GOT3 (cell line): ENCODE data around the gene ZDHHC19.
"Not testable (repeated sequence)": the region's sequence is repeated elsewhere in the genome, so short reads cannot be mapped to it uniquely, and the experiment has no call there.

Experiments
- DNase-seq: peaks from one replicate; lab custom pipeline; 2025; ENCODE audit warnings: mixed read lengths; lab: John Stamatoyannopoulos, UW

The ZDHHC19 gene, protein sequence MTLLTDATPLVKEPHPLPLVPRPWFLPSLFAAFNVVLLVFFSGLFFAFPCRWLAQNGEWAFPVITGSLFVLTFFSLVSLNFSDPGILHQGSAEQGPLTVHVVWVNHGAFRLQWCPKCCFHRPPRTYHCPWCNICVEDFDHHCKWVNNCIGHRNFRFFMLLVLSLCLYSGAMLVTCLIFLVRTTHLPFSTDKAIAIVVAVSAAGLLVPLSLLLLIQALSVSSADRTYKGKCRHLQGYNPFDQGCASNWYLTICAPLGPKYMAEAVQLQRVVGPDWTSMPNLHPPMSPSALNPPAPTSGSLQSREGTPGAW

DNA sequence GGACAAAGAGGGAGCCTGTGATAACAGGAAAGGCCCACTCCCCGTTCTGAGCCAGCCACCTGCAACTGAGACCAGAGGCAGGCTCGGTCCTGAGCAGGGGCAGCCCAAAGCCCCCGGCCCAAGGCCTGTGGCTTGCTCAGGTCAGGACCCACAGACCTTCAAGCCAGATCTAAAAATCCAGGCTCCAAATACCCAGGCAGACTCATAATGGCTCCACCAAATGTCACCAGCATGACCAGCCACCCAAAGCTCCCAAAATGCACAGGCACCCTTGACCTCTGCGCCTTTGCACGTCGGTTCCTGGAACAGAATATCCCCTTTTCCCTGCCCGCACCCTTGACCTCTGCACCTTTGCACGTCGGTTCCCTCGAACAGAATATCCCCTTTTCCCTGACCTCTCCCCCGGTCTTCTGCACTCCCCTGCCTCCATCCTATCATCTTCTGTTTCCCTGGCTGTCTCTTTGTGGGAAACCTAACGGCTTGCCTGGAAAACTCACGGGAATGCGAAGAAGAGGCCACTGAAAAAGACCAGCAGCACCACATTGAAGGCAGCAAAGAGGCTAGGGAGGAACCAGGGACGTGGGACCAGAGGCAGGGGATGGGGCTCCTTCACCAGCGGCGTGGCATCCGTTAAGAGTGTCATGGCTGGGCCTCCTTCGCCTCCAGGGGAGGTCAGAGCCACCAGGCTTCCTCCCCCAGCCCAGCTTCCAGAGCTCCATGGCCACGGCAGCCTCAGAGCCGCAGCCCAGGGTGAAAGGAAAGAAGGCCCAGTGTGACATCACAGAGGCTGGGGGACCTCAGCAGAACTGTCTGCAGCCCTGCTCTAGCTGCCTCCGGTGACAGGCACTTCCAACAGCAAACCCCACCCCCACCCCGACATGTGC, at the start of gene ZDHHC19:
ZDHHC19 (minus strand) TSS at position 728 of the 884 bp plus-strand sequence; CDS start at position 643, 85 bp downstream.
- no peak for DNase-seq

GRCh38 chr3:196260784-196261183, 49.6 kb upstream of the ZDHHC19 start:
- no peak for DNase-seq

DNA sequence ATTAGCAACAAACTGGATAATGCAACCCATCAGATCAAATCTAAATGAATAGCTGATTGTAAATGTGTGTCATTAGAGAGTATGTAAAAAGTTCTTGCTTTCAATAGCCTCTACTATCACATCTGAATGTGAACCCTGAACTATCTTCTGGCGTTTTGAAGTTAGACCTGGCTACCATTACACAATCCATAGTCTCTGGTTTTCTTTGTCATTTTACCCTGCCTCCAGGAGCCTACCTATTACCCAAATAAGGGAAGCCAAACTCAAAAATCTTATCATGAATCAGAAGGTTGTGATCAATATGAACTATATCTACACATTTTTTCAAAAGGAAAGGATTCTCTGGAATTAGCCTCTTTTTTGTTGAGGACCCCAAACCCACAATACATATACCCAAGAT, 44.6 kb upstream of the ZDHHC19 start:
- DNase-seq, result no peak

DNA sequence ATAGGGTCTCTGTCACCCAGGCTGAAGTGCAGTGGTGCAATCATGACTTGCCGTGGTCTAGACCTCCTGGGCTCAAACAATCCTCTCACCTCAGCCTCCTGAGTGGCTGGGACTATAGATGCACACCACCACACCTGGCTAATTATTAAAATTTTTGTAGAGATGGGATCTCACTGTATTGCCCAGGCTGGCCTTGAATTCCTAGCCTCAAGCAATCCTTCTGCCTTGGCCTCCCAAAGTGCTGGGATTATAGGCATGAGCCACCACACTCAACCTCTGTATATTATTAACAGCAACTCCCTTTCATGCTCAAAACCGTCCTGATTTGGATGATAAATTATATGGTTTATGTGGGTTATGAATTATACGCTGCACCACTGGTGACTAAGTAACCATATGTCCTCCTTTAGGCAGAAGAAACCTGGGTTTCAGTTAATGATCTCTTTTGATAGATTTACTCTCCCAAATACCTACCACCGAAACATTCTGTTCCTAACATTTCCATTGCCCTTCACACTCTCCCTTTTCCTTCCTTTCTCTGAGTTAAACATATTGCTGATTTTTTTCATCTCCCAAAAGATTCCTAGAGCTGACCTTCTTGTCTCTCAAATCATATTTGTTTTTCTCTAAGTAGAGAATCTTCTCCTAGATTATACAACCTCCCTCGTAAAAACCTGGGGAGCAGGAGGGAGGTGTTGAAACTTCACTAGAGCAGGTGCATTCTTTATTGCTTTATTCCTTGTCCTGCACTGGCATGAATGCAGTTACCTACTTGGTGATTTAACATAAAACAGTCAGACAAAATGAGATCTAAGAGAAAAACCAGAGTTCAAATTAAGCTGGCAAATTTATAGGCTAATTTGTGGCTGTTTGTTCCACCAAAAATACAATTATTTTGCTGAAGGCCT, 43.4 kb upstream of the ZDHHC19 start:
- DNase-seq, result no peak

GRCh38 chr3:196251918-196252317, 40.7 kb upstream of the ZDHHC19 start:
- DNase-seq, result no peak

DNA sequence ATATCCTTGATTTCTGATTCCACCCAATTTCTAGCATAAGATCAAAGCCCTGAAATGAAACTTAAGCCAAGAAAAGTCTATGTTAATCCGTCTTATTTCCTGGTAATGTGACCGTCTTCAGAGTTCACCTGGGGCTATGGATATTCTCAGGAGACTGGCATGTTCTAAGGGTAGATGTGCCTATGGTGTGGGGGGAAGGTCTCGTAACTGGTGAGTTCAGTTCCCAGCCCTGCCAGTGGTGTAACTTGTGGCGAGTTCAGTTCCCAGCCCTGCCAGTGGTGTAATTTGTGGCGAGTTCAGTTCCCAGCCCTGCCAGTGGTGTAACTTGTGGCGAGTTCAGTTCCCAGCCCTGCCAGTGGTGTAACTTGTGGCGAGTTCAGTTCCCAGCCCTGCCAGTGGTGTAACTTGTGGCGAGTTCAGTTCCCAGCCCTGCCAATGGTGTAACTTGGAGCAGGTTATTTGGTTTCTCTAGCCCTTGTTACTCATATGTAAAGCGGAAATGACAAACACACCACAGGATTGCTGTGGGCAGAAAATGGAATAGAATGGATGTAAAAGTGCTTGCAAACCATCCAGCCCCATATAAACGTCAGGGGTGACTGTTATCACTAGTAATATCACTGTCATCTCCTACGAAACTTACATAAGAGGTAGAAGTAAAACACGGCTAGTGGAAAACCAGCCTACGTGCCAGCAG, 35.6 kb upstream of the ZDHHC19 start:
- no peak for DNase-seq

DNA sequence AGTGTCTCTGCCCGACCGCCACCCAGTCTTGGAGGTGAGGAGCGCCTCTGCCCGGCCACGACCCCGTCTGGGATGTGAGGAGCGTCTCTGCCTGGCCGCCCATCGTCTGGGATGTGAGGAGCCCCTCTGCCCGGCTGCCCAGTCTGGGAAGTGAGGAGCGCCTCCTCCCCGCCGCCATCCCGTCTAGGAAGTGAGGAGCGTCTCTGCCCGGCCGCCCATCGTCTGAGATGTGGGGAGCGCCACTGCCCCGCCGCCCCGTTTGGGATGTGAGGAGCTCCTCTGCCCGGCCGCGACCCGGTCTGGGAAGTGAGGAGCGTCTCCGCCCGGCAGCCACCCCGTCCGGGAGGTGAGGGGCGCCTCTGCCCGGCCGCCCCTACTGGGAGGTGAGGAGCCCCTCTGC, 33.0 kb upstream of the ZDHHC19 start:
- not testable (repeated sequence) for DNase-seq

DNA sequence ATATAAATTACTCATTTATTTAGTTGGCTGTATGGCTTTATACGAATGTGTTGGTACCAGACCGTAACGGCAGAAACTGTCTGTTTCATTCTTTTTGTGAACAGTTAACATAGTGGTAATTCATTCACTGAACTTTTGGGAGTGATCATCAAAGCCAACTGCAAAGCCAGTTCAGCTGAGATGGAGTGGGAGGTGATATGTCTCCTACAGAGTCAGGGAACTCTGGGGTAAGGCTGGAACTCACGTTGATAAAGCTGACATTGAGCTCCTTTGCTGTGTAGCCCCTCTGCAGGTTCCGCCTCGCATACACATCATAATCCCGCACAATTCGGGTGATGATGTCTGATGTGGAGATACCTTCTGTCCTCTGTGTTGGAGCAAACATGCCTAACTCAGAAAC, 30.5 kb upstream of the ZDHHC19 start:
- DNase-seq, result no peak

- DNase-seq, result no peak
These were observed 29.2 kb upstream of the ZDHHC19 start for GRCh38 chr3:196240424-196240823.

- no peak for DNase-seq
These were observed 27.7 kb upstream of the ZDHHC19 start for GRCh38 chr3:196238612-196239560.

GRCh38 chr3:196237203-196237602, 26.0 kb upstream of the ZDHHC19 start:
- DNase-seq, result no peak

DNA sequence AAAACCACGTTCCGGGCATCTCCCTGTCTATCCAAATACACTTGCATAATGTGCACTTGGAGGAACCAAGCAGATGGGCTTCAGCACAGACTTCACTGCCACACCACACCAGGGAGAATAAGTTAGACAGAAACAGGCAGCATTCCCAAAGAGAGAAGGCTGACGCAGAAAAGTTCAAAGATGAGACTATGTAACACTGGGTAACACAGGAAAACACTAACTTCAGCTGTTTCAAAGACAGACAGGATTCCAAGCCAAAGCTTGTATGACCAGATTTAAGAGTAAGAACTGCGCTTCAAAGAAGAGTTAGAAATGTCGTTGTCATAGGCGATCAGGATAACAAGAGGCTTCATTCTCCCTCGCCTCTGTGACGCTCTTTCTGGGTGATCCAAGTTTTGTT, 25.0 kb upstream of the ZDHHC19 start:
- DNase-seq, result no peak

GRCh38 chr3:196235452-196236122, 24.4 kb upstream of the ZDHHC19 start:
- DNase-seq, result no peak

DNA sequence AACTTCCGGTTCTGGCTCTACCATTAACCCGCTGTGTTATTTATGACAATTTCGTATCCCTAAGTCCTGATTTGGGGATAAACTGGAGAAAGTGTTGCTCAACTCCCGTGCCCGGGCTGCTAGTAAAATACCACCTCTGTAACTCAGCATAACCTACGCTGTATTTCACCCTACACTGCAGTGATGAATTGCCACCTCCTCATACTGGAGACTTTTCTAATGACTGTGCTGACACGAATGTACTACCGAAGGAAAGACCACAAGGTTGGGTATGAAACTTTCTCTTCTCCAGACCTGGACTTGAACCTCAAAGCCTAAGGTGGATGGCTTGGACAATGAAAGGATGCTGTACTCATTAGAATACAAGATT, 21.7 kb upstream of the ZDHHC19 start:
- DNase-seq, result no peak

DNA sequence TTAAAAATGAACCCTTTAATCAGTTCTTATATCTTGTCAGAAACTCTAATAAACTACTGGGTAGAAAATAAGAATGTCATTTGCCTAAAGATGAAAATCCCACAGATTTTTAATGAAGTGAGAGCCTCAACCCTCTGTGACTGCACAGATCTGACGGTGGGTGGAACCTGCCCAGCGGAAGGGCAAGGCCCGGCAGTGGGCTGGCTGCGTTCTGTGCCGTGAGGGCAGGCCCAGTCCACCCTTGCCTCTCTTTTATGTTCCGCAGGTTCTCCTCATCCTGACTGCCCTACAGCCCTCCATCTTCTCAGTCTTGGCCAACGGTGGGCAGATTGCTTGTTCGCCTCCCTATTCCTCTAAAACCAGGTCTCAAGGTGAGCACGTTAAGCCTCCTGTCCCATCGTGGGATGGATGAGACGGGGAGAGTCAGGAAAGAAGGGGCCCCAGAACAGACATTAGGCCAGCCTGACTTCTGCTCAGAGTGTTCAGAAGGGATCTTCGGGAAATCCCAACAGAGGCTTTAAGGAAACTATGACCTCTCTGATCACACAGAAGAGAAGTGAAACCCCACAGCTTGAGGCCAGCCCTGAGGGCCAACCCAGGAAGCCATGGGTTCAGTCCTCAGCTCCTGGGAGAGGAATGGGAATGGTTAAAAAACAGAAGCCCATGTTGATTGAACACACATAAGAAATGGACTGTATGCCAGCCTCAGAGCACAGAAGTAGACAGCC, 21.1 kb upstream of the ZDHHC19 start:
- no peak for DNase-seq

DNA sequence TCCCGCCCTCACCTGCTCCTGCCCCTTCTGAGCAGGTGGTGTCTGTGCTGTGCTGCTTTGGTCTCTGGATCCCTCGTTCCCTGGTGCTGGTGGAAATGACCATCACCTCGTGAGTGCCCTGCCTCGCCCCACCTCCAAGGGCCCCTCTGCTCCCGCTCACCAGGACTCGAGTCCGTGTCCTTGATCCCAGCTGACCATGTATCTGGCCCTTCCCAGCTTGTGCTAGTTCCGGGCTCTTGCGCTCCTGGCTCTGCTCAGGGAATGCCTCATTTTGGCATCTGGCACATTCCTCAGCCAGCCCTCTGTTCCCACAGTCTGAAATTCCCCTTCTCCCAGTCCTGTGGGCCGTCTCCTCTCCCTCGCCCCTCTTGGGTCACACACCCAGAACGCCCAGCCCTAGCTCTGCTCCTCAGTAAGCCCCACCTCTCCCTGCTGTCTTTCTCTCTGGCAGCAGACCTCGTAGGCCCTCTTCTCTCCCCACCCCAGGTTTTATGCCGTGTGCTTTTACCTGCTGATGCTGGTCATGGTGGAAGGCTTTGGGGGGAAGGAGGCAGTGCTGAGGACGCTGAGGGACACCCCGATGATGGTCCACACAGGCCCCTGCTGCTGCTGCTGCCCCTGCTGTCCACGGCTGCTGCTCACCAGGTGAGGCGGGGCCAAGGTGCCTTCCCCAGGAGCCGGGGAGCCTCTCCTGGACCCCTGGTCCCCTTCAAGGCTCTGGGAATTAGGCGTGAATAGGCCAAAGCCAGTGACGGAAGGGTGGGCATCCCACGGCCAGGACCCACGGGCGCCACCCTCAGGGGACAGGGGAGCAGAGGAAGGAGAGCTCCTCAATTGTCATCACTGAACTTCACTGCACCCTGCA, 16.7 kb upstream of the ZDHHC19 start:
- DNase-seq, result no peak

DNA sequence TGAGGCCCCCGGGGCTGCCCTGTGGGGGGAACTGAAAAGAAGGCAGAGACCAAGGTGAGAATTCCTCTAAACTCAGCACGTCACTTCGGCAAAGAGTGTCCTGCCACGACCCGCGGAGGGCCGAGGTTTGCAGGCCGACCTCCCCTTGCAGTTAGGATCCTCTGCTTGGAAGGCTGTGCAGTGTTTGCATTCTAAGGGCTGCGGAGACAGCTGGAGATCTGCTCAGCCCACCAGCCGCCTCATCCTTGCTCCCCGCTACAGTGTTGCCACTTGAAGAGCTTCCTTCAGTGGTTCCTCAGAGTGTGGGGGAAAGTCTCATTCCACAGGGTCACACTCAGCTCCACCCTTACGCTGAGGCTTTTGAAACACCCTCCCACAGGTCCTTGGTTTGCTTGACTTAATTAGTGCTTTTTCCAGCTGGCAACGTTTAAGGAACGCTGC, 15.9 kb upstream of the ZDHHC19 start:
- no peak for DNase-seq

DNA sequence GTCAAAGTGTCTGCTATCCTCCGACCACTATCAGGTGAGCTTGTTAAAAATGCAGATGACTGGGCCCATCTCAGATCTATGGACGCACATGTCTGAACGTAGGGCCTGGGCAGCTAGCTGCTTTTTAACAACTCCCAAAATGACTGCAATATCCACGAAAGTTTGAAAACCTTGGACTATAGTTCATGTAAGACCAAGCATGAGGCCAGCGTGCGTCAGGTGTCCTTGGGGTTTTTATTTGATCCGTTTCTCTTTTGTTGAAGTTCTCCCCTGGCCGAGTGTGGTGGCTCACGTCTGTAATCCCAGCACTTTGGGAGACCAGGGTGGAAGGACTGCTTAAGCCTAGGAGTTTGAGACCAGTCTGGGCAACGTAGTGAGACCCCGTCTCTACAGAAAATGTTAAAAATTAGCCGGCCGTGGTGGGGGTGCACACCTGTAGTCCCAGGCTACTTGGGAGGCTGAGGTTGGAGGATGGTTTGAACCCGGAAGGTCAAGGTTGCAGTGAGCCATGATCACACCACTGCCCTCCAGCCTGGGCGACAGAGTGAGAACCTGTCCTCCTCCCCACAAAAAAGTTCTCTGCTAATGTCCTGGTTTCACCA, 14.7 kb upstream of the ZDHHC19 start:
- no peak for DNase-seq
